Stimulated activated CD8-positive, alpha-beta memory T cell treated with anti-CD3 and anti-CD28 coated beads, Interleukin-15, amount 100 ng/mL, for 24 hours (primary cell): ENCODE measurements around the gene SLC17A8.

ENCODE experiments used
- DNase-seq: peaks from one replicate; pipeline ENCODE4 v3.0.0-alpha.2; 2020; ENCODE audit warnings: low read depth

The SLC17A8 gene

GRCh38 chr12:100371146-100371545 lies 14.3 kb downstream of the SLC17A8 start:
- no peak for DNase-seq

GRCh38 chr12:100372853-100373640 lies 16.2 kb downstream of the SLC17A8 start:
- no peak for DNase-seq

- no peak for DNase-seq
These were observed 18.3 kb downstream of the SLC17A8 start for GRCh38 chr12:100375038-100375735.

GRCh38 chr12:100376161-100376560 lies 19.3 kb downstream of the SLC17A8 start:
- no peak for DNase-seq

GRCh38 chr12:100381379-100381778 lies 24.5 kb downstream of the SLC17A8 start:
- no peak for DNase-seq

- no peak for DNase-seq
These were observed 25.5 kb downstream of the SLC17A8 start for GRCh38 chr12:100382338-100382737.

GRCh38 chr12:100383586-100384558 lies 27.0 kb downstream of the SLC17A8 start:
- DNase-seq, result no peak

GRCh38 chr12:100384559-100384935 lies 27.7 kb downstream of the SLC17A8 start:
- DNase-seq, result no peak

GRCh38 chr12:100388382-100388781 lies 31.5 kb downstream of the SLC17A8 start:
- no peak for DNase-seq

- DNase-seq, result no peak
These were observed 35.0 kb downstream of the SLC17A8 start for GRCh38 chr12:100391856-100392255.

- DNase-seq, result no peak
These were observed 36.3 kb downstream of the SLC17A8 start for GRCh38 chr12:100393200-100393599.

GRCh38 chr12:100395811-100396210 lies 38.9 kb downstream of the SLC17A8 start:
- no peak for DNase-seq

GRCh38 chr12:100398307-100398706 lies 41.4 kb downstream of the SLC17A8 start:
- DNase-seq, result no peak

- no peak for DNase-seq
These were observed 42.2 kb downstream of the SLC17A8 start for GRCh38 chr12:100399095-100399494.

- no peak for DNase-seq
These were observed 44.8 kb downstream of the SLC17A8 start for GRCh38 chr12:100401660-100402059.

- DNase-seq, result no peak
These were observed 45.9 kb downstream of the SLC17A8 start for GRCh38 chr12:100402763-100403162.

- no peak for DNase-seq
These were observed 46.6 kb downstream of the SLC17A8 start for GRCh38 chr12:100403446-100403845.

- DNase-seq, result no peak
These were observed 48.0 kb downstream of the SLC17A8 start for GRCh38 chr12:100404769-100405407.

GRCh38 chr12:100413001-100413400 lies 56.1 kb downstream of the SLC17A8 start:
- DNase-seq, result no peak

GRCh38 chr12:100414739-100415138 lies 57.9 kb downstream of the SLC17A8 start:
- no peak for DNase-seq

GRCh38 chr12:100422646-100423045 lies 65.8 kb downstream of the SLC17A8 start:
- no peak for DNase-seq

- DNase-seq, result no peak
These were observed 69.3 kb downstream of the SLC17A8 start for GRCh38 chr12:100426145-100426544.
